ENCODE measurements around the gene UXS1.

- TF ChIP-seq, protein P1, sequence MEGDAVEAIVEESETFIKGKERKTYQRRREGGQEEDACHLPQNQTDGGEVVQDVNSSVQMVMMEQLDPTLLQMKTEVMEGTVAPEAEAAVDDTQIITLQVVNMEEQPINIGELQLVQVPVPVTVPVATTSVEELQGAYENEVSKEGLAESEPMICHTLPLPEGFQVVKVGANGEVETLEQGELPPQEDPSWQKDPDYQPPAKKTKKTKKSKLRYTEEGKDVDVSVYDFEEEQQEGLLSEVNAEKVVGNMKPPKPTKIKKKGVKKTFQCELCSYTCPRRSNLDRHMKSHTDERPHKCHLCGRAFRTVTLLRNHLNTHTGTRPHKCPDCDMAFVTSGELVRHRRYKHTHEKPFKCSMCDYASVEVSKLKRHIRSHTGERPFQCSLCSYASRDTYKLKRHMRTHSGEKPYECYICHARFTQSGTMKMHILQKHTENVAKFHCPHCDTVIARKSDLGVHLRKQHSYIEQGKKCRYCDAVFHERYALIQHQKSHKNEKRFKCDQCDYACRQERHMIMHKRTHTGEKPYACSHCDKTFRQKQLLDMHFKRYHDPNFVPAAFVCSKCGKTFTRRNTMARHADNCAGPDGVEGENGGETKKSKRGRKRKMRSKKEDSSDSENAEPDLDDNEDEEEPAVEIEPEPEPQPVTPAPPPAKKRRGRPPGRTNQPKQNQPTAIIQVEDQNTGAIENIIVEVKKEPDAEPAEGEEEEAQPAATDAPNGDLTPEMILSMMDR (conservative IDR thresholded peaks at IDR 0.05; ENCODE audit: low read length): no peak
- TF ChIP-seq EZH2phosphoT487 (IDR thresholded peaks at IDR 0.05; ENCODE audit: borderline replicate concordance, low read depth, low read length): no peak
These were observed 123.9 kb downstream of the UXS1 start for GRCh38 chr2:106070181-106070580.
